Loucy (cell line): ENCODE results near the gene EDN1.

Source experiments
- CTCF ChIP-seq: fragments of 200-600 bp; sonication (generic); conservative IDR thresholded peaks from 2 replicates; pipeline ENCODE4 v1.5.1; 2014; ENCODE audit warnings: mild to moderate bottlenecking, antibody characterized with exemption, low read length
- EZH2phosphoT487 ChIP-seq: fragments of 200-600 bp; IDR thresholded peaks from 2 replicates; pipeline ENCODE4 v1.6.1; 2018; ENCODE audit warnings: antibody characterized with exemption, mild to moderate bottlenecking, moderate library complexity, borderline replicate concordance

GRCh38 chr6:12301018-12301417 is 10.9 kb downstream of the EDN1 start:
- TF ChIP-seq CTCF = no peak
- TF ChIP-seq EZH2phosphoT487 = no peak
